ENCODE results near the gene PLXNC1. TPM values are rescaled to one million over a fixed set of nuclear protein-coding genes. Genes with fewer than 3 reads are reported as not detected.

The PLXNC1 gene
- total and polyA plus RNA-seq, 2 donors (not counting 1 experiment from before 2014, with no cell fraction given) = 15.1 to 86.9 TPM

DNA sequence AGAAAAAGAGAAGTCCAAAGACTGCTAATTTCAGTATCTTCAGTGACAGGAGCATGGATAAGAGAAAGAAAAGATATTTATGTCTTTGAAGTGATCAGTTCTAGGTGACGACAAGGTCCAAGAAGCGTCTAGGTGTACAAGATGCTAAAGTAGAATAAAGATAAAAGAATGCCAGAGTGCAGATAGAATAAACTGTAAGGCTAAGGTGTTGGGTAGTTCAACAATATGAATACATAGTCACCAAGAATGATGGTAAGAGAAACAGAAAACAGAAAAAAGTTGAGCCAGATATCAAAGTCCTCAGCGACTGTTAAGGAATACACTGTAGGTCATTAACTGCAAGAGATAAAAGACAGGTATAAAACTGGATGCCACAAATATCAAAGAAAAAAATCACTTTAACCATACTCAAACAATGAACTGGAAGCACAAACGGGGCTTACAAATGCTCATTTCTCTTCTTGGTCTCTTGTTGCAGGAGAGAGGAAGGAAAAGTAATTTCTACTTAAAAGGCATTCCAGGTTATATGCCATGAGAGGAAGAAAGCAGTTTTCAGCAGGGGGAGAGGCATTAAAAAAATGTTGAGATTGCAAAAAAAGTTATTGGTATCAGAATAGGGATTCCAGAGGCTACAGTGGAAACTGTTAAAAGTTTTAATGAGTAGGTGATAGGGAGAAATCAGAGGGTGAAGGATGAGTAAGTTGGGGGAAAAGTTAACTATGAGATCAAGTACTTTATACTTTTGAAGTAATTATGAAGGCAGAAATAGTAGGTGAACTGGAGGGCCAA lies 189.8 kb downstream of the PLXNC1 start:
- Histone ChIP-seq H2AFZ (ENCODE audit: low read length) (no peak overlapping the region), H3K9me3 (ENCODE audit: control insufficient read depth, insufficient read depth, low read depth, low read length) (no peaks in the 10 kb centered on the region)

DNA sequence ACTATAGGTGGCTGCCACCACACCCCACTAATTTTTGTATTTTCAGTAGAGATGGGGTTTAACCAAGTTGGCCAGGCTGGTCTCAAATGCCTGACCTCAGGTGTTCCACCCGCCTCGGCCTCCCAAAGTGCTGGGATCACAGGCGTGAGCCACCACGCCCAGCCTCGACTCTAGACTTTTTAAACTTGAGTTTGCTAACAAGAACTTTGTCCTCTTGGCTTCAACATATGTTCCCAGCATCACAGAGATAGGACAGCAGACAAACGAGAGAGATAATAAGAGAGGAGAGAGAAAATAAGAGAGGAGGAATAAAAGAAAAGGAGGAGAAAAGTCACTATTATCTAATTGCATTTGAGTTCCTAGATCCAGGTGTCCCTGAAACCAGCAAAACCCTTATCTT lies 192.2 kb downstream of the PLXNC1 start:
- Histone ChIP-seq H3K27me3 (ENCODE audit: control insufficient read depth, insufficient read depth, low read length) (no peaks in the 10 kb centered on the region), H3K27ac (ENCODE audit: insufficient read depth, low read length) (no peak overlapping the region), H3K79me2 (ENCODE audit: control insufficient read depth, insufficient read depth, low read length) (no peaks in the 10 kb centered on the region), H3K4me3 (replicated peaks in 1 of 4; ENCODE audit: control extremely low read depth in 1 of 4, insufficient read depth in 1 of 4, low read depth in 3 of 4, low read length in 4 of 4) (no peak overlapping the region), H3K4me1 (ENCODE audit: control insufficient read depth, extremely low read depth, insufficient read depth, low read length) (no peaks in the 10 kb centered on the region), H2AFZ (ENCODE audit: low read length) (no peak overlapping the region), H3K36me3 (ENCODE audit: control insufficient read depth, insufficient read depth, low read length) (no peaks in the 10 kb centered on the region), H3K9ac (ENCODE audit: insufficient read depth, low read length) (no peak overlapping the region), H4K20me1 (ENCODE audit: control insufficient read depth, extremely low read depth, insufficient read depth, low read length) (no peaks in the 10 kb centered on the region), H3K4me2 (ENCODE audit: extremely low read depth, insufficient read depth, low read length) (no peak overlapping the region), H3K9me3 (ENCODE audit: control insufficient read depth, insufficient read depth, low read depth, low read length) (no peaks in the 10 kb centered on the region)
- TF ChIP-seq, protein P1, sequence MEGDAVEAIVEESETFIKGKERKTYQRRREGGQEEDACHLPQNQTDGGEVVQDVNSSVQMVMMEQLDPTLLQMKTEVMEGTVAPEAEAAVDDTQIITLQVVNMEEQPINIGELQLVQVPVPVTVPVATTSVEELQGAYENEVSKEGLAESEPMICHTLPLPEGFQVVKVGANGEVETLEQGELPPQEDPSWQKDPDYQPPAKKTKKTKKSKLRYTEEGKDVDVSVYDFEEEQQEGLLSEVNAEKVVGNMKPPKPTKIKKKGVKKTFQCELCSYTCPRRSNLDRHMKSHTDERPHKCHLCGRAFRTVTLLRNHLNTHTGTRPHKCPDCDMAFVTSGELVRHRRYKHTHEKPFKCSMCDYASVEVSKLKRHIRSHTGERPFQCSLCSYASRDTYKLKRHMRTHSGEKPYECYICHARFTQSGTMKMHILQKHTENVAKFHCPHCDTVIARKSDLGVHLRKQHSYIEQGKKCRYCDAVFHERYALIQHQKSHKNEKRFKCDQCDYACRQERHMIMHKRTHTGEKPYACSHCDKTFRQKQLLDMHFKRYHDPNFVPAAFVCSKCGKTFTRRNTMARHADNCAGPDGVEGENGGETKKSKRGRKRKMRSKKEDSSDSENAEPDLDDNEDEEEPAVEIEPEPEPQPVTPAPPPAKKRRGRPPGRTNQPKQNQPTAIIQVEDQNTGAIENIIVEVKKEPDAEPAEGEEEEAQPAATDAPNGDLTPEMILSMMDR (conservative IDR thresholded peaks at IDR 0.05 in 1 of 2, IDR thresholded peaks at IDR 0.05 in 1 of 2; ENCODE audit: low read depth in 1 of 2, low read length in 2 of 2) = no peak
- TF ChIP-seq EZH2 (IDR thresholded peaks at IDR 0.05; ENCODE audit: low read length, missing control alignments) = no peak
- DNase-seq (ENCODE audit: low read depth in 2 of 2) = no peak

More for the DNA sequence above, 189.8 kb downstream of the PLXNC1 start:
- TF ChIP-seq EZH2 (IDR thresholded peaks at IDR 0.05; ENCODE audit: low read length, missing control alignments) = no peak
- TF ChIP-seq, protein P1 (conservative IDR thresholded peaks at IDR 0.05 in 1 of 2, IDR thresholded peaks at IDR 0.05 in 1 of 2; ENCODE audit: low read depth in 1 of 2, low read length in 2 of 2) = no peak
- no peaks in the 10 kb centered on the region for H3K36me3 ChIP-seq (ENCODE audit: control insufficient read depth, insufficient read depth, low read length)
- no peak overlapping the region for H3K27ac ChIP-seq (ENCODE audit: insufficient read depth, low read length)
- no peaks in the 10 kb centered on the region for H3K4me1 ChIP-seq (ENCODE audit: control insufficient read depth, extremely low read depth, insufficient read depth, low read length)
- no peaks in the 10 kb centered on the region for H4K20me1 ChIP-seq (ENCODE audit: control insufficient read depth, extremely low read depth, insufficient read depth, low read length)
- no peak overlapping the region for H3K9ac ChIP-seq (ENCODE audit: insufficient read depth, low read length)
- no peak overlapping the region for H3K4me3 ChIP-seq (replicated peaks in 1 of 4; ENCODE audit: control extremely low read depth in 1 of 4, insufficient read depth in 1 of 4, low read depth in 3 of 4, low read length in 4 of 4)
- no peak overlapping the region for H3K4me2 ChIP-seq (ENCODE audit: extremely low read depth, insufficient read depth, low read length)
- H3K27me3 ChIP-seq (ENCODE audit: control insufficient read depth, insufficient read depth, low read length) = no peaks in the 10 kb centered on the region
- DNase-seq (ENCODE audit: low read depth in 2 of 2) = no peak
- no peaks in the 10 kb centered on the region for H3K79me2 ChIP-seq (ENCODE audit: control insufficient read depth, insufficient read depth, low read length)

DNA sequence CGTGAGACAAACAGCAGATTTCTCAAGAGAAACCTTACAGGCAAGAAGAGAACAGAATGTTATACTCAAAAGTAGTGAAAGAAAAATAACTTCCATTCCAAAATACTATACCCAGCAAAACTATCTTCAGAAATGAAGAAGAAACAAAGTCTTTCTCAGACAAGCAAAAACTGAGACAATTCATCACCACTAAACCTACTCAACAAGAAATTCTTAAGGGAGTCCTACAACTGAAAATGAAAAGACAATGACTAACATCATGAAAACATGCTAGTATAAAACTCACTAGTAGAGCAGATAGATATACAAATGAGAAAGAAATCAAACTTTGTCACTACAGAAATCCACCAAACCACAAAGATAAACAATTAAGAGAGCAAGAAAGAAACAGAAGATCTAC lies 204.8 kb downstream of the PLXNC1 start:
- Histone ChIP-seq H3K27ac (ENCODE audit: insufficient read depth, low read length) (no peak overlapping the region), H3K79me2 (ENCODE audit: control insufficient read depth, insufficient read depth, low read length) (no peaks in the 10 kb centered on the region), H3K4me3 (replicated peaks in 1 of 4; ENCODE audit: control extremely low read depth in 1 of 4, insufficient read depth in 1 of 4, low read depth in 3 of 4, low read length in 4 of 4) (no peak overlapping the region), H2AFZ (ENCODE audit: low read length) (no peak overlapping the region), H3K27me3 (ENCODE audit: control insufficient read depth, insufficient read depth, low read length) (no peaks in the 10 kb centered on the region), H3K9me3 (ENCODE audit: control insufficient read depth, insufficient read depth, low read depth, low read length) (no peaks in the 10 kb centered on the region), H3K9ac (ENCODE audit: insufficient read depth, low read length) (no peak overlapping the region), H3K4me1 (ENCODE audit: control insufficient read depth, extremely low read depth, insufficient read depth, low read length) (no peaks in the 10 kb centered on the region), H3K4me2 (ENCODE audit: extremely low read depth, insufficient read depth, low read length) (no peak overlapping the region), H3K36me3 (ENCODE audit: control insufficient read depth, insufficient read depth, low read length) (no peaks in the 10 kb centered on the region), H4K20me1 (ENCODE audit: control insufficient read depth, extremely low read depth, insufficient read depth, low read length) (no peaks in the 10 kb centered on the region)
- DNase-seq (ENCODE audit: low read depth in 2 of 2) = no peak
- TF ChIP-seq, protein P1 (conservative IDR thresholded peaks at IDR 0.05 in 1 of 2, IDR thresholded peaks at IDR 0.05 in 1 of 2; ENCODE audit: low read depth in 1 of 2, low read length in 2 of 2) = no peak
- no peak for TF ChIP-seq EZH2 (IDR thresholded peaks at IDR 0.05; ENCODE audit: low read length, missing control alignments)

Data from fibroblast of lung (primary cell).